ENCODE results near the gene ELP1. TPM values are rescaled to one million over a fixed set of nuclear protein-coding genes. Genes with fewer than 3 reads are reported as not detected.
"Not testable (repeated sequence)": the region's sequence is repeated elsewhere in the genome, so short reads cannot be mapped to it uniquely, and the experiment has no call there.

Gene ELP1
- total and polyA plus RNA-seq, 2 donors from 2014 or later: 12.9 to 25.2 TPM

- intact Hi-C loops (cut with DNase I): no loop called here
- Histone ChIP-seq H3K4me1 (ENCODE audit: control insufficient read depth in 2 of 3, insufficient read depth in 2 of 3, low read depth in 1 of 3, low read length in 3 of 3) (no peaks in the 10 kb centered on the region), H3K9ac (ENCODE audit: low read length in 3 of 3) (no peak overlapping the region), H3K36me3 (ENCODE audit: control insufficient read depth in 2 of 3, insufficient read depth in 3 of 3, low read length in 3 of 3) (no peaks in the 10 kb centered on the region), H3K9me3 (ENCODE audit: control insufficient read depth in 2 of 3, insufficient read depth in 1 of 3, low read length in 3 of 3) (no peaks in the 10 kb centered on the region), H3K27ac (ENCODE audit: low read depth in 2 of 2, low read length in 2 of 2) (no peak overlapping the region), H3K27me3 (ENCODE audit: control insufficient read depth, insufficient read depth, low read length) (no peaks in the 10 kb centered on the region), H3K4me3 (ENCODE audit: low read length in 3 of 3) (no peak overlapping the region)
- no peak for TF ChIP-seq CTCF (IDR thresholded peaks at IDR 0.05; ENCODE audit: borderline replicate concordance, extremely low read depth, insufficient read depth)
- FAIRE-seq (no peak), DNase-seq (peak in 3 of 5 donors; percentile 15 to 56 (median 51))
Measured at GRCh38 chr9:108852079-108852478, 81.8 kb downstream of the ELP1 start.

- no peak for TF ChIP-seq CTCF (IDR thresholded peaks at IDR 0.05; ENCODE audit: borderline replicate concordance, extremely low read depth, insufficient read depth)
- no peak overlapping the region for H3K4me3 ChIP-seq (ENCODE audit: low read length in 3 of 3)
- no peaks in the 10 kb centered on the region for H3K36me3 ChIP-seq (ENCODE audit: control insufficient read depth in 2 of 3, insufficient read depth in 3 of 3, low read length in 3 of 3)
- H3K9me3 ChIP-seq (ENCODE audit: control insufficient read depth in 2 of 3, insufficient read depth in 1 of 3, low read length in 3 of 3): no peaks in the 10 kb centered on the region
- H3K27me3 ChIP-seq (ENCODE audit: control insufficient read depth, insufficient read depth, low read length): no peaks in the 10 kb centered on the region
- FAIRE-seq (no peak), DNase-seq (no peak)
- no peaks in the 10 kb centered on the region for H3K4me1 ChIP-seq (ENCODE audit: control insufficient read depth in 2 of 3, insufficient read depth in 2 of 3, low read depth in 1 of 3, low read length in 3 of 3)
- intact Hi-C loops (cut with DNase I): no loop called here
- H3K9ac ChIP-seq (ENCODE audit: low read length in 3 of 3): no peak overlapping the region
- H3K27ac ChIP-seq (ENCODE audit: low read depth in 2 of 2, low read length in 2 of 2): no peak overlapping the region
Measured at GRCh38 chr9:108851138-108851537, 82.8 kb downstream of the ELP1 start.

- no peak overlapping the region for H3K9ac ChIP-seq (ENCODE audit: low read length in 3 of 3)
- TF ChIP-seq CTCF (IDR thresholded peaks at IDR 0.05; ENCODE audit: borderline replicate concordance, extremely low read depth, insufficient read depth): no peak
- no peak overlapping the region for H3K27ac ChIP-seq (ENCODE audit: low read depth in 2 of 2, low read length in 2 of 2)
- FAIRE-seq (no peak), DNase-seq (peak in 2 of 5 donors; percentile 12 to 38)
- no peaks in the 10 kb centered on the region for H3K36me3 ChIP-seq (ENCODE audit: control insufficient read depth in 2 of 3, insufficient read depth in 3 of 3, low read length in 3 of 3)
- no peaks in the 10 kb centered on the region for H3K27me3 ChIP-seq (ENCODE audit: control insufficient read depth, insufficient read depth, low read length)
- no peak overlapping the region for H3K4me3 ChIP-seq (ENCODE audit: low read length in 3 of 3)
- H3K9me3 ChIP-seq (ENCODE audit: control insufficient read depth in 2 of 3, insufficient read depth in 1 of 3, low read length in 3 of 3): no peaks in the 10 kb centered on the region
- intact Hi-C loops (cut with DNase I): no loop called here
- no peaks in the 10 kb centered on the region for H3K4me1 ChIP-seq (ENCODE audit: control insufficient read depth in 2 of 3, insufficient read depth in 2 of 3, low read depth in 1 of 3, low read length in 3 of 3)
Measured at GRCh38 chr9:108850293-108850897, 83.5 kb downstream of the ELP1 start.

GRCh38 chr9:108848296-108848695 lies 85.6 kb downstream of the ELP1 start:
- H3K36me3 ChIP-seq (ENCODE audit: control insufficient read depth in 2 of 3, insufficient read depth in 3 of 3, low read length in 3 of 3); H3K4me1 ChIP-seq (ENCODE audit: control insufficient read depth in 2 of 3, insufficient read depth in 2 of 3, low read depth in 1 of 3, low read length in 3 of 3); FAIRE-seq; H3K27me3 ChIP-seq (ENCODE audit: control insufficient read depth, insufficient read depth, low read length); H3K9ac ChIP-seq (ENCODE audit: low read length in 3 of 3); H3K4me3 ChIP-seq (ENCODE audit: low read length in 3 of 3); H3K27ac ChIP-seq (ENCODE audit: low read depth in 2 of 2, low read length in 2 of 2); H3K9me3 ChIP-seq (ENCODE audit: control insufficient read depth in 2 of 3, insufficient read depth in 1 of 3, low read length in 3 of 3); DNase-seq; intact Hi-C loops (cut with DNase I): not testable (repeated sequence)

All from kidney (tissue), 14 donors.